HG03095 (cell line): ENCODE results near the gene LETM1.

Experiments
- ATAC-seq: cut with Tn5 transposase; IDR thresholded peaks from one replicate; pipeline ENCODE4 v1.9.1; 2021; ENCODE audit warnings: moderate library complexity; ENCODE audit not compliant: unreplicated experiment

LETM1 gene

DNA sequence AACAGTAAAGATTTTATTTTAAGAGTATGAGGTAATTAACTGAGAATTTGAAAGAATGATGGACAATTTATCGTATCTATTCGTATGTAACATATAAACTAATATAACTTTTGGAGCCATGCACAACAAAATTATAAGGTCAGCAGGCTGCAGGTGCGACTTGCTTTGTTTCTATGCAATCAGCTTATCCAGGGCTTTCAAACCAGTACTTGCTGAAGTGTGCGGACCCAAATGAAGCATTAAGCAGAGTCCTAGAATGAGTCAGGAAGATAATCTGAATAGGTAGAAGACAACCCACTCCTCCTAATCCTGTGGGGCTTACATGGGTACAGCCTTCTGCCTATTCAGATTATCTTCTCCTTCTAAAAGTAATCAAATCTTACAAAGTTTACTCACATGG, 17.3 kb upstream of the LETM1 start:
- no peak for ATAC-seq

DNA sequence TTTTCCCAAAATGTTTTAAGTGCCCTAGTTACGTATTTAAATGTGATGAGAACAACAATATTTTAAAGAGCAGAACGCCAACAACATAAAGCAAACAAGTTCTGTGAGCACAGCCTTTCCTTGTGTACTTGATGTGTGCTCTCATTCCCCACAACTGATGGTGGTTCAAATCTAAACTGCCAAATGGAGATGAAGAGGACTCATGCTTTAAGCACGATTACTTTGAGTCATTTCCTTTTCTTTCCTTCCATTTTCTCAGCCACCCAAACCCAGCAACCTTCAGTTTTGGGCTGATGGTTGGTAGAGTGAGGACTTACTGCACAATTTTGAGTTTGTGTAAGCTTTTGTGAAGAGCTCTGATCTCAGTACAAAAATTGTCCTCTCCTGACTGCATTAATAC, 16.9 kb upstream of the LETM1 start:
- no peak for ATAC-seq

DNA sequence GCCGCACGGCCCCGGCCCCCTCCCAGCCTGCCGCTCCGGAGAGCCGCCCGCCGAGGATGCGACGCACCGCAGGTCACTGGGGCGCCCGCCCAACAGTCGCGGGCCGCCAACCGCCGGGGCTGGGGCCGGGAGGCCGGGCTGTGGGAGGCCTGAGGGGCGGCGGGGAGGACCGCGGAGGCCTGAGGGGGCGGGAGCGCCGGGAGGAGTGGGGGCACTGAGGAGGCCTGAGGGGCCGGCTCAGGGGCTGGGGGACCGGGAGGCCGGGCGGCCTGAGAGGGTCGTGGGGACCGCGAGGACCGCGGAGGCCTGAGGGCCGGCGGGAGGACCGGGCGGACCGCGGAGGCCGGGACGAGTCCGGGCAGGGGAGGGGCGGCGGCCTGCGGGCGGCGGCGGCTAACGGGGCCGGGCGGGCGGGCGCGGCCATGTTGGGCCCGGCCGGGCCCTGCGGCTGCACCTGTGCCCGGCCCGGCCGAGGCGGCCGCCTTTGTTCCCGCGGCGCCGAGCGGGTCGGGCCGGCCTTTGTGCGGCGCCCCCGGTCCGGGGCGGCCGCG, 15.6 kb upstream of the LETM1 start:
- ATAC-seq = no peak

DNA sequence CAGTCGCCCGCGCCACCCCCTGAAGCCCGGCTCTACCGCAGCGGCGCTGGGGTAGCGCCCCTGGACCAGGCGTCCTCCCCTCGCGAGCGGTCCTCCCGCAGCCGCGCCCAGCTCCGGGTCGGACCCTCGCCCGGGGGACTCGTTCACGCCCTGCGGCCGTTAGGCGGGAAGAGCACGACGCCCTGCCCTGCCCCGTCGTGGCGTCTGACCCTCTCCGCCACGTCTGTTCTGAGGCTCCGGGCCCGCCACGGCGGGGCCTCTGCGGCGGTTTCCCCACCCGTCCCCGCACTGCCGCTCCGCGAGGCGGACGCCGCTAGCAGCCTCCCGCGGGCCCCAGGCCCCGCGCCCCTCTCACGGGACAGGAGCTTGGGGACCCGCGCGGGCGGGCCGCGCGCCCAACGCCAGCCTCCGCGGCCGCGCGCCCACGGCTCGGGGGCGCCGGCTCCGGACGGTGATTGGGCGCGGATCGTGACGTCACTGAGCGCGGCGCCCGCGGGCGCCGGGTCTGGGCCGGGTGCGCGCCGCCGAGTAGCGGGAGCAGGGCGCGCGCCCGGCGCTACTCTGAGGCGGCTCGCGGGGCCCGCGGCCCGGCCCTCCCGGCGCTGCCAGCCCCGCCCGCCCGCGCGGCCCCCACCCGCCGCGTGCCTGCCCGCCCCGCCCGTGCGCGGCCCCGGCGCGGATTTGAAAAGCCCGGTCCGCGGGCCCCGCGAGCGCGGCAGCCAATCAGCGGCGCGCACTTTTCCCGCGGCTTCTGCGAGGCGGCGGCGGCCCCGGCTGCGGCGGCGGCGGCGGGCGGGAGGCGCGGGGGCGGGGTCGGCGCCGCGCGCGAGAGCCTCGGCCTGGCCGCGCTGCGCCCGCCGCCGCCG, 14.9 kb upstream of the LETM1 start, which contains the start of gene NSD2:
NSD2 (plus strand) TSS at position 816 of the 866 bp plus-strand sequence. CDS start 29,262 bp downstream, outside the sequence.
- ATAC-seq = peak; percentile 55

DNA sequence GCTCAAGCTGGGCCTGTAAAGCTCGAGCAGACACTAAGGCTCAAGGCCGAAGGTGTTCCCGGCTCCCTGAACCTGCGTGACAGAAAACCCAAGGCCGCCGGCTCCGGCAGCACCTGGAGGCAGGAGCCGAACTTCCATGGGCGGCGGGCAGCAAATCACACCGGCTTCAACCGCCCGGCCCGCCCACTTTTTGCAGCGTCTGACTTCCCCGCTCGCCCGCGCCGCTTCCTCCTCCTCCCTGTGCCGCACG, 14.3 kb upstream of the LETM1 start:
- ATAC-seq = peak; percentile 53

DNA sequence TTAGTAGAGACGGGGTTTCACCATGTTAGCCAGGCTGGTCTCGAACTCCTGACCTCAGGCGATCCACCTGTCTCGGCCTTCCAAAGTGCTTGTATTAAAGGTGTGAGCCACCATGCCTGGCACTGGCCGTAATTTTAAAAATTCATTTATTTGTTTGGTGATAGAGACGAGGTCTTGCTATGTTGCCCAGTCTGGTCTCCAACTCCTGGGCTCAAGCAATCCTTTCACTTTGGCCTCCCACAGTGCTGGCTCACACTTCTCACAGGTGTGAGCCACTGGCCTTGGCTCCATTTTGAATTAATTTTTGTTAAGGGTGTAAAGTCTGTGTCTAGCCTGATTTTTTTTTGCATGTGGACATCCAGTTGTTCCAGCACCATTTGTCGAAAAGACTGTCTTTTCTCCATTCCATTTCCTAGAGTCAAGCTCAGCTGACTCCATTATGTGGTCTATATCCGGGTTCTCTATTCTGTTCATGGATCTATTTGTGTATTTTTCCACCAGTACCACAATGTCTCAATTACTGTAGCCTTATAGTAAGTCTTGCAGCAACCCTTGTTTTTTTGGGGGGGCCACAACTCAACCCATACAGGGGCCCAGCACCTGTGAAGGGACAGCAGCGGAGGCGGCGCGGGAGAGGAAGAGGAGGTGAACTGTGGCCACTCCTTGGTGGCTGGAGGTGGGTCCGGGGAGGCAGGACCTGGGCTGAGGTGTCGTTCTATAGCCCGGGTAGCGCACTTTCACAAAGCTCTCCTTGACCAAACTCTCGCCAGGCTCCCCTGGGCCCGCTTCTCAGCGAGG, 13.8 kb upstream of the LETM1 start:
- ATAC-seq = peak; percentile 4

DNA sequence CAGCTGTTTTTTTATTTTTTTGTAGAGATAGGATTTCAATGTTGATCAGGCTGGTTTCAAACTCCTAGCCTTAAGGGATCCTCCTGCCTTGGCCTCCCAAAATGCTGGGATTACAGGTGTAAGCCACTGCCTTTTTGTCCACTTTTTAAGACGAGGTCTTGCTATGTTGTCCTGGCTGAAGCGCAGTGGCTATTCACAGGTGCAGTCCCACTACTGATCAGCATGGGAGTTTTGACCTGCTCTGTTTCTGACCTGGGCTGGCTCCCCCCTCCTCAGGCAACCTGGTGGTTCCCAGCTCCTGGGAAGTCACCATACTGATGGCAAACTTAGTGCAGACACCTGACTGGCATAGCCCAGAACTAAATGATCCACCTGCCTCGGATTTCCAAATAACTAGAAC, 13.0 kb upstream of the LETM1 start:
- ATAC-seq = no peak

DNA sequence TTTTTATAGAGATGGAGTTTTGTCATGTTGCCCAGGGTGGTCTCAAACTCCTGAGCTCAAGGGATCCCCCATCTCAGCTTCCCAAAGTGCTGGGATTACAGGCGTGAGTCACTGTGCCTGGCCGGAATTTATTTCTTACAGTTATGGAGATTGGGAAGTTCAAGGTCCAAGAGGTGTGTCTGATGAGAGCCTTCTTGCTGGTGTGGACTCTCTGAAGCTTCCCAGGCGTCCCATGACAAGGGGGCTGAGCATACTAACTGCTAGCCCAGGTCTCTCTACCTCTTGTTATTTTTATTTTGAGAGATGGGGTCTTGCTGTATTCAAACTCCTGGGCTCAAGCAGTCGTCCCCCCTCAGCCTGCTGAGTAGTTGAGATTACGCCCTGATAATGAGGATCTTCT, 12.3 kb upstream of the LETM1 start:
- no peak for ATAC-seq

DNA sequence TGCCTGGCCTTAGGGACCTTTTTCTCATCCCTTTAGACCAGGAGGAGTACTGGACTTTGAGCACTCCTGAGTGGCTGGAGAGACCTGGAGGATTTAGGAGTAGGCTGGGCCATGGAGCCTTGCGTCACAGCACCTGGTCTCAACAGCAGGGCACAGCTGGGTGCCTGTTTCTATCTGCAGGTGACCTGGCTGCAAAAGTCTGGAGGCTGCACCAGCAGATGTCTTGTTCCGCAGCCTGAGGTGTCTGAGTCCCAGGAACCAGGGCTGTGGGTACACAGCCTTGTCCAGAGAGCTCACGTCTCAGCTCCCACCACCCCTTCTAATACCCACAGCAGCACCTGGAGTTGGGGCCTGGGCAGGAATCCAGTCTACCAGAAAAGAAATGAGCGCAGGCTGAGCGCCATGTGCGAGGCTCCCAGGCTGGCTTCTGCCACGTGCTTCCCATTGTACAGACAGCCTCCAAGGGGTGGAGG, 10.3 kb upstream of the LETM1 start:
- no peak for ATAC-seq

DNA sequence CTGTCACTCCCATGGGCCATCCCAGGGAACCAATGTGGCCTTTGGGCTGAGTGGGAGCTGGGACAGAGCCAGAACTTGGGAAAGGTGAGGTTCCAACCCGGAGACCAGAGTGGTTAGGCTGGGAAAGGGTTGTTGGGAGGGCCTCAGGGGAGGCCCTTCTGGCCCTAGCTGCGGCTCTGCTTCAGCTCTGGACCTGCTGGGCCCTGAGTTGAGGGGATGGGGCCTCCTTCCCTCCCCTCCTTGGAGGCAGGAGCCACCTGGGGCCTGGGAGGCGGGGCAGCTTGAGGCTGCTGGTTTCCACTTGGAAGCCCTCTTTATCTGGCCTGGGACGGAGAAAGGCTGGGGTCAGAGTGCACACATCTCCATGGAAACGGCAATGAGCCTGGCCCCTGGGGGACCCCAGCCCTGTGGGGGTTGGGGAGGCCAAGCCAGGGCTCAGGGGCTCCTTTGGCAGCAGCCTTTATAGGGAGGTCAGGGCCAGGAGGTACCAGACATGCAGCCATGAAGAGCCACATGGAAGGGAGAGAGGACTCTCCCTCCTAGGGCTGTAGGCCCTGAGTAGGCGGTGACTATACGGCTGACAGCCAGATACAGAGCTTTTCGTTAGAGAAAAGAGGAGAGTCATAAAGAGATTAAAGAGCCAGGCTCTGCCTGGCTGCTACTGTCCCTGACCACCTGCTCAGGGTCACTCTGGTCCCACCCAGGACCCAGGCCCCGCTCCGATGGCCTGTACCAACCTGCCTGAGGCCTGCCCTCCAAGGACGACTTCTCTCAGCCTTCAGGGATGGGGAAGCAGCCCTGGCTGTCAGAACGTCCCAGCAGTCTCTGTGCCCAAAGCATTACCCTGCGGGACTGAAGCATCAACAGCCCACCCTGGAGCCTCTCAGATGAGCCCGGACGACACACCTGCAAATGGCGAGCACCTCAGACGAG, 8.4 kb upstream of the LETM1 start:
- ATAC-seq = no peak

DNA sequence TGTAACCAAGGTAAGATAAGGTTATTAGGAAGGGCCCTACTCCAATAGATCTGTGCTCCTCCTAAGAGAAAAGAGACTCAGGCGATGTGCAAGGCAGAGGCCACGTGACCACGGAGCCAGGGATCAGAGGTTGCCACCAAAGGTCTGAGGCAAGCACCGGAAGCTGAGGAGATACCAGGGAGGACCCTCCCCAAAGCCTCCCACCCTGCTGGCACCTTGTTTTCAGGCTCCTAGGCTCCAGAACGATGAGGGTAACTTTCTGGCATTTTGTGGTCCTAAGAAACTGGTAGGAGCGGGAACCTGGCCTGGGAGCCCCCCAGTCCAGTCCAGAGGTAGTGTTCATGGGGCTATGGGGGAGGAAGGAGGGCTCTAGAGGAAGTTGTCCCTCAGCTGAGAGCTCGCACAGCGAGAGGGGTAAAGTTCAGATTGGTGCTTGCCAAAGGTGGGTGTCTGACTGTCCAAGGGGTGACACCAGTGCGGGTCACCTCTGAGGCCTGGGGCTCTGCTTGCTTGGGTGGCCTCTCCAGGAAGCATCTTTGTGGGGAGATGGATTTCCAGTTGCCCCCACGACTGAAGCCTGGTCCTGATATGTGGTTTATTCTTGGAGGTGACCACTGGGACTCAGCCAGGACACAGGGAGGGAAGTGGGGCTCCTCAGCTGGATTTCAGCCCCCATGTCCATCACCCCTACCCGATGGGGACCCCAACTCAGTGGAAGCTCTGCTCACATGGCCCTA, 7.5 kb upstream of the LETM1 start:
- no peak for ATAC-seq

DNA sequence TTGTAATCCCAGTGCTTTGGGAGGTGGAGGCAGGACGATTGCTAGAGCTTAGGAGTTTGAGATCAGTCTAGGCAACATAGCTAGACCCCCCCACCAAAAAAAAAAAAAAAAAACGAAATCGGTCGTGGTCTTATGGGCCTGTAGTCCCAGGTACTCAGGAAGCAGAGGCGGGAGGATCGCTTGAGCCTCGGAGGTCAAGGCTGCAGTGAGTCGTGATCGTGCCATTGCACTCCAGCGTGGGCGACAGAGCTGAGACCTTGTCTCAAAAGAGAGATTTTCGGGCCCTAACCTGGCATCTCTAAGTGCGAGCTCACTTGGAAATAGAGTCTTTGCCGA, 7.0 kb upstream of the LETM1 start:
- no peak for ATAC-seq

DNA sequence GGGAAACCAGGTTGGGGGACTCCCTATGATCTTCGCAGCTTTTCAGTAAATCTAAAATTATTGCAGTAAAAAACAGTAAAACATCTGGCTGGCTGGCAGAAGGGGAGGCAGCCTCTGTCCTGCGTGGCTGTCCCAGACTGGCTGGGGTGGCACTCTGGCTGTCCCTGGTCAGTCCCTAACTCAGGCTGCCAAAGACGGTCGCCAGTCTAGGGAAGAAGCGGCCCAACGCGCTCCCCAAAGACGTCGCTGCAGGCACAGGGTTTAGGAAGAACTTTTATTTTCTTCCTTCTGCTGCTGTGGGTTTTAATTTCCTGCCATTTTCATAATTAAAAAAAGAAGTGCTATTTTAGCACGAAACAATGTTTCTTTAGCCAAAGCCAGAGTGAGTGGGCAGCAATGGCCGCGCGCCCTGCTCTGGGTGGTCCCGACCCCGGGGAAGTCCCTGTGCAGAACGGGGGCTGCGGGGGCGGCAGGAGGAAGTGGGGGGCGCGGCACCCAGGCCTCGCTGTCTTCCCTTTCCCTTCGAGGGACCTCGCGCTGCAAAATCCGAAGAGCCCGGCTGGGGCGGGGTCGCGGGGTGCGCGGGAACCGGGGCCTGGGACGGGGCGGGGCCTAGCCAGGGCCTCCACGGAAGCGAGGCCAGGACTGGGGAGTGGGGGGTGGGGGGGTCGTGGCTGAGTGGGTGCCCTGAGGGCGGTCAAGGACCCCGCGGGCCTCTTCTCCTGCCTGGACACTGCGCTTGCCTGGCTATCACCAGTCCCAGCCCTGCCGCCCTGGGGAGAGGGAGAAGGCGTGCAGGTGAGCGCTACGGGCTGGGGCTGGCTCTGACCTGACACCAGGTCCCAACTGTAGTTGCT, 6.3 kb upstream of the LETM1 start:
- no peak for ATAC-seq

DNA sequence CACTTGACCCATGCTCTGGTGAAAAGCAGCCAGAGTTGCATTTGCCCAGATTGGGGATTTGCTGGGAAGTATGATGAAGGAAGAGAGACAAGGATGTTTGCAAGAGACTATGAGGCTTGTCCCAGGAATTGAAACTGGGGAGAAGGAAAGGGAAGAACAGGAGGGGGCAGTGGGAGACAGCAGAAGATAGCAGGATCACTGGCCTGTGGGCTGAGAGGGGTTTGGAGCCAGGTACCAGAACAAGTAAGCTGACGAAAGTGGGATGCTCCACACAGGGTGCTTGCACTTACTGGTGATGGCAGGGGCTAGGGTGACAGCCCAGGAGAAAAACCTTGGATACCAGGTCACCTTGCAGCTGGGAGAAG, 3.4 kb upstream of the LETM1 start:
- no peak for ATAC-seq

DNA sequence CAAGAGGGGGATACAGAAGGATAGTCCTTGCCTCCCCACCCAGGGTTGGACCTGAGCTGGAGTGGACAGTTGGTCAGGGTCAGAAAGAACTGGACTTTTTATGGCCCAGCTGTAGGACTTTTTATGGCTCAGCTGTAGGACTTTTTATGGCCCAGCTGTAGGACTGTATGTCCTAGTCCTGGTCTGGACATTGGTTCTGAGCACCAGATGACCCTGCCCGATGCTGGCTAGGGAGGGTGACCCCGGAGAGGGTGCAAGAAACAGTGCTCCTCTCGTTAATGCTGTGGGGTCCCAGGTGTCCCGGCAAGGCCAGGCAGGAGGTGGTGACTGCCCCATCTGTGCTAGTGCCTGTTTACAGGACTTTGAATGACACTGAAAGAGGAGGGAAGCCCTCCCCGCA, 2.0 kb upstream of the LETM1 start:
- no peak for ATAC-seq

DNA sequence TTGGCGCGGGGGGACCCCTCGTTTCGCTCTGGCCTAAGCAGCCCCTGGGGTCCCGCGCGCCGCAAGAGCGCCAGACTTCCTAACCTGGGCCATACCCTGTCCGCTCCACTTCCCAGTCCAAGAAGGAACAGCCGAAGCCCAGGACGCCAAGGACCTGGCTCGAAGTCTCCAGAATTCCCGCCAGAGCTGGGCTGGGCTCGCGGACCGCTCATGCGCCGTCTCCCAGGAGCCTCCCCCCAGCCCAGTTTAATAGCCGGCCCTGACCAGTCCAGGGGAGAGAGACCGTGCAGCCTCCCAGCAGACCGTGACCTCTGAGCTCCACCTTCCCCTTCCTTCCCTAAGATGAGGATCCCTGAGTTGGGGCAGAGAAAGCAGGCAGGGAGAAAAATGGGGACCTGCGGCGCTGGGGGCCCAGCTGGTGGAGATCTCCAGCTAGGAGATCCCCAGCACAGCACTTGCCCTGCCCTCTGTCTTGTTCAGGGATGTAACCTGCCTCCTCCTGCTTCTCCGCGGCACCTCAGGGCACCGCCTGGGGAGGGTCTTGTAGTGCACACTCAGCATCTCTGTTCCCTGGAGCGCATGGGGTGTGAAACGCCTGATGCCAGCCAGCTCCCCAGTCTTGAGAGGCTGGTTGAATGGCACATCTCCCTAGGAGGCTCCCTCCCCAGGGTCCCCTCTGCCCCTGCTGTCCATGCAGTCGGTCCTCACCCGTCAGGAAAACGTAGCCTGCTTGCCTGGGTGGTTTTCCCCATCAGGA, 1.2 kb upstream of the LETM1 start:
- no peak for ATAC-seq

DNA sequence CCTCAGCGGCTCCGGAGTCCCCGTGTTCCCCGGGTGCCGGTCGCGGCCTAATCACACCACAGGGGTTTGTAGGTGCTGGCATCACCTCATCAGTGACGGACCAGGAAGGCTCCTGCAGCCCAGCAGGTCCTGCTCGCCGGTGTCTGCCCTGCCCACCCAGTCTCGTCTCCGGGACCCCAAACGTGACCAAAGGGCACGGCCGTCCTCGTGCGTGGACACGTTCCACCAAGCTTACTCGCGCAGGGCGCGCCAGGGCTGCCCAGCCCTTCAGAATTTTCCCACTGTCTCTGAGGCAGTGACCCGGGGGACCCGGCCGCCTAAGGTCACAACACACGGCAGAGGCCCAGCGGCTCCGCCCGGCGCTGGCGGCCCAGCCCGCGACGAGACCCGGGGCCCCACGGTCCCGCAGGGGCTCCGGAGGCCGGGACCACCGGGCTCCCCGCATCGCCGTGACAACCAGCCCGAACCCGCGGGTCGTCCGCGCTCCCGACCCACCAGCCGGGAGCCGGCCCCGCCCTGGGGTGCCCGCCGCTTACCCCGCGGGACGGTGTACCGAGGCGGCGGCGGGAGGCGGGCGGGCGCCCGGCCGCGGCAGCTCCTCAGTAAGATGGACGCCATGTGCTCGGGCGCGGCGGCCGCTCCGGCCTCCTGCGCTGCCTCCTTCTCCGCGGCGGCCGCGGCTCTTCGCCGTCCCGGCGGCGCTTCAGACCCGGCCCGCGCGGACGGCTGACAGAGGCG, 454 bp downstream of the LETM1 start:
- peak; percentile 4 for ATAC-seq

DNA sequence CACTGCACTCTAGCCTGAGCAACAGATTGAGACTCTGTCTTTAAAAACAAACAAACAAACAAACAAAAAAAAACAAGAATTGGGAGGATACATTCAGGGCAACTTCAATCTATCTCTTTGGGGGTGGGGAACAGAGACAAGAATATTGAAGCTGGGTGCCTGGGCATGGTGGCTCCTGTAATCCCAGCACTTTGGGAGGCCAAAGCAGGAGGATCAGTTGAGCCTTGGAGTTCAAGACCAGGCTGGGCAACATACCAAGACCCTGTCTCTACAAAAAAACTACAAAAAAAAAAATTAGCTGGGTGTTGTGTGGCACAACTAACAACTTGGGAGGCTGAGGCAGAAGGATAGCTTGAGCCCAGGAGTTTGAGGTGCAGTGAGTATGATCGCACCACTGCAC, 1.2 kb downstream of the LETM1 start:
- no peak for ATAC-seq
